ENCODE results near the gene METTL17.
"Not testable (repeated sequence)": the region's sequence is repeated elsewhere in the genome, so short reads cannot be mapped to it uniquely, and the experiment has no call there.

Gene METTL17

GRCh38 chr14:20997115-20997514, 7.3 kb downstream of the METTL17 start:
- no peak for DNase-seq

GRCh38 chr14:20997564-20997963, 7.8 kb downstream of the METTL17 start:
- no peak for DNase-seq

DNA sequence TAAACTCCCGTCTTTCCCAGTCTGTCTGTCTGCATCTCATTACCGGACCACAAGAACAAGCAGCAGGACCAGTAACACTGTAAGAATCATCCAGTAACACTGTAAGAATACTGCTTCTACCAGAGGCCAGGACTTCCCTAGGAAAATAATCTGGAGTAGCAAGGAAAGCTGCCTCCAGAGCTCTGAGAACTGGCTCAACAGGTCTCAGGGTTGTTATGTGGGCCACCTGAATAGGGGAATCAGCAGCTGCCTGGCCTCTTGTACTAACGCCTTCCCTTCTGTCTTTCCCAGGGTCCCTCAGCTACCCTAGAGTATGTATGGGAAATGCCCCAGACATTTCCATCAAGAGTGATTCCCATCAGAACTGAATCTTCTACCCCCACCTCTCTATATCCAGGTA, 8.4 kb downstream of the METTL17 start:
- no peak for DNase-seq

- no peak for DNase-seq
Observed at GRCh38 chr14:20998674-20999366, 9.0 kb downstream of the METTL17 start, which contains the start of gene SLC39A2. SLC39A2 (plus strand) TSS chr14:20999293; CDS start chr14:20999447, 154 bp downstream.

DNA sequence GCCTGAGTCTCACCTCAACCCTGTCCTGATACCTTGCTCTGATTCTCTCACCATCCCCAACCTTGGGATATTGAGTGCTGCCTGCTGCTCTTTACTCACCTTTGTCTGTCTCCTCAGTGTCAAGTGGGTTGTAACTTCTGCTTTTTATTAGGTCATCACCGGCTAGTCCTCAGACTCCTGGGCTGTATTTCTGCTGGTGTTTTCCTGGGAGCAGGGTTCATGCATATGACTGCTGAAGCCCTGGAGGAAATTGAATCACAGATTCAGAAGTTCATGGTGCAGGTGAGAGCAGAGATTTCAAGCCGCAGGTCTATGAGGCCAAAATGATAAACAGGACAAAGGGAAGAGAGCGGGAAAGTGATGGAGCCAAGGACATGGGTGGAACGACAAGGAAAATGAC, 9.8 kb downstream of the METTL17 start:
- no peak for DNase-seq

DNA sequence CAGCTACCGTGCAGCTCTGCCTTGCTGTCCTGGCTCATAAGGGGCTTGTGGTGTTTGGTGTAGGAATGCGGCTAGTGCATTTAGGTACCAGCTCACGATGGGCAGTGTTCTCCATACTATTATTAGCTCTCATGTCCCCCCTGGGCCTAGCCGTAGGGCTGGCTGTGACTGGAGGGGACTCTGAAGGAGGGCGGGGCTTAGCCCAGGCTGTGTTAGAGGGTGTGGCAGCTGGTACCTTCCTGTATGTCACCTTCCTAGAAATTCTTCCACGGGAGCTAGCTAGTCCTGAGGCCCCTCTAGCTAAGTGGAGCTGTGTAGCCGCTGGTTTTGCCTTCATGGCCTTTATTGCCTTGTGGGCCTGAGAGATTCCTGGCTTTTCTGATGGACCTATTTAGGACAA, 11.4 kb downstream of the METTL17 start:
- no peak for DNase-seq

DNA sequence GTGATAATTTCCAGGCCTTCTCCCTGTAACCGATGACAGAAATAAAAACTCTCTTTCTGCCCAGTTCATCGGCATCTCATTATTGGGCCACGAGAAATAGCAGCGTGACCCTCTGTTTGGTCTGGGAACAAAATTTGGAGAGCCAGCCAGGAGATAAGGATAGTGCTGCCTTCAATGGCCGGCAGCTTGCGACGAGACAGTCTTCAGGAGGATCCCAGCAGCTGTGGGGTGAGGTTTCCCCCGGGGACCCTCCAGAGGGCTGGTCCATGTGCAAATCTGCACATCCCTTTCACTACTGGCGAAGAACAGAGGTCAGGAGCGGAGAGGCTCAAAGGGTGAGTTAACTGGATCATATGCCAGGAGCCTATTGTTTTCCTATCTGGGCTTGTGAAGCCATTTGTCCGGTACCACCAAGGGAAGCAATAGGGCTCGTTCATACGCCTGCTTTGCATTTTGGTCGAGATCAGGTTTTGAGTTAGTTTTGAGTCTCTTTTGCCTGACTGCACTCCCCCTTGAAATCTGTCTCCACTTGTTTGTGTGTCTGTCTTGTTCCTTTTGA, 14.1 kb downstream of the METTL17 start:
- DNase-seq, result no peak

- DNase-seq, result not testable (repeated sequence)
Observed at GRCh38 chr14:21009721-21010120, 19.9 kb downstream of the METTL17 start.

GRCh38 chr14:21011136-21011535, 21.4 kb downstream of the METTL17 start:
- DNase-seq, result no peak

GRCh38 chr14:21014761-21015190, 25.0 kb downstream of the METTL17 start:
- peak; percentile 45 to 80 (median 72) for DNase-seq

- DNase-seq, result no peak
Observed at GRCh38 chr14:21015312-21015711, 25.5 kb downstream of the METTL17 start.

DNA sequence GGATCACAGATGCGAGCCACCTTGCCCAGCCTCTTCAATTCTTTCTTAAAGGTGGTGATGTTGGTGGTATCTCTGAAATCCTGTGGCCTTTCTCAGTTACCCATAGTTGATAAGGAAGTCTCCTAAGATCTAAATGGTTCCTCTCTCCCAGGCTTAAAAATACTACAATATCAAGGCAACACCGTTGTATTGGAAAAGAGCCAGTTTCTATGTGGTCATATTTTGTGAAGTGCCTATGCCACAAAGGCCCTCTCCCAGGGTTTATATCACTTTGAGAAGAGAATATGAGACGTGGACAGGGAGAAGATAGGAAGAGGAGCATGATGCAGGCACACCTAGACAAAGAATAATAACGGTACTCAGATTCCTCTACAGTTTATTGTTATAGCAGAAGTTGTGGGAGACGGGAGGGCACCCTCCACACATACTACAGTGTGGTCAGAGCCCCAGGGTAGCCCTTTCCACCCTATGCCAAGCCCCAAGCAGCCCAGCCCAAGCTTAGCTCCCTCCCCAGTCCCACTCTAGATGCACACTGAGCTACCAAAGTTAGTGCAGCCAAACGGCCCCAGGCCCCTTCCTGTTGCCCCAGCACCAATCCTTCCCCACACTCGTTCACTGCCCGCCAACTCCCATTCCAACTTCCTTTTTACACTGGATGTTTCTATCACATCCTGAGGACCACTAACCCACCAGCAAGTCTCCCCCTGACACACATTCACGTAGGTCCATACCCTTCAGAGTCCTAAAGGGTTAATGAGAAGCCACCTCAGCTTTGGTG, 26.8 kb downstream of the METTL17 start:
- no peak for DNase-seq

- no peak for DNase-seq
Observed at GRCh38 chr14:21017528-21018245, 27.9 kb downstream of the METTL17 start.

DNA sequence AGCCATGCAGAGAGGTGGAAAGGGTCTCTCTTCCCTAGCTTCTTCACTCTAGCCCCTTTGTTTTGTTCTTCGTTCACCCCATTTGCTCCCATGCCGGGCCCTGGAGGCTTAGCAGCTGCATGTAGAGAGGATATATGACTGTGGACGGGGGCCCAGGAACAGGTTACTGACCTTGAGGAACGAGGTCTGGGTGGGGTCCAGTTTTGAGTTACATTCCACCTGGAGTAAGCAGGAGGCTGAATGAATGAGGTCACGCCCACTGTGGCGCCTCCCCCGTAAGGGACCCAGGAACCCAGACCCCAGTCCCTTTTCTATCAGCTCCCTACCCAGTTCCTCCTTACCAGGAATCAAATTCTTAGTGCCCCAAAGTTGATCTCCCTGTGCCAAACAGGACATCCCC, 28.5 kb downstream of the METTL17 start:
- no peak for DNase-seq

DNA sequence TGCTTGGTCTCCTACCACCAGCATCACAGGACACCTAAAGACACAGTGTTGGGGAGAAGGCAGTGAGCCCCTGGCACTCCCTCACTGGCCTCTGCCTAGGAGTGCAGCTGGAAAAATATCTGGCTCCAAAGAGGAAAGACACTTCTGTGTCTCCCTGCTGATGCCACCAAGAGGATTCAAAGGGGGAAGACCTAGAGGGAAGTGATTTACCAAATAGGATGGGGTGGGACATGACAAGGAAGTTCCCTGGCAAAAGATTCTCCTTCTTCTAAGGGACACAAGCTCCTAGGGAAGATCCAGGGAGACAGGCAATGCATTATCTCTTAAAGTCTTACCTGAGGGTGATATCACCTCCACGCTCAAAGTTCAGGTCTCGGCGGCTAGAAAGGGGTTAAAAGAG, 29.0 kb downstream of the METTL17 start:
- no peak for DNase-seq

- no peak for DNase-seq
Observed at GRCh38 chr14:21019366-21019765, 29.6 kb downstream of the METTL17 start.

DNA sequence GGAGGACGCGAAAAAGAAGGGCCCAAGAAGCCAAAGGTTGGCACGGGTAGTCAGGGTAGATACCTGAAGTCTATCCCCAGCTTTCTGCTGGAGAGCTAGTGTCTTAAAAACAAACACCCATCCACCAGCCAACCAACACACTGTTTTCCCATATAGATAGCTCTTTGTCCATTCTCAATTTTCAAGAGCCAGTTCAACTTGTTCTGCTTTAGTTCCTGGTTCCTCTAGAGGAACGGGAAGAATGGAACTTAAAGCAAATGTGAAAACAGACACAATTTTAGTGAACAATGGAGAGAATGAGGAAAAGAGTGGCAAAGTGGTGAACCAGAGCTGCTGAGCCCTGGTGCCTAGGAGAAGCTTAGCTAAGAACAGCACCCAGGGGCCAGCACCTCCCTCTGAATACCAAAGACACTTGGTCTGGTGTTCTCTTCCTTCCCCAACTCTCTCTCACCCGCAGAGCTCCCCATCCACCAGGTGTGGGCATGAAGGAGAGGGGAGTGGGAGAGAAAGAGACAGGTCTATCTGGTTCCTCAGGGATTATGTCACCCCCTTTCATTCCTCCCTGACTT, 31.3 kb downstream of the METTL17 start:
- no peak for DNase-seq

- DNase-seq, result no peak
Observed at GRCh38 chr14:21022686-21023085, 32.9 kb downstream of the METTL17 start.

DNA sequence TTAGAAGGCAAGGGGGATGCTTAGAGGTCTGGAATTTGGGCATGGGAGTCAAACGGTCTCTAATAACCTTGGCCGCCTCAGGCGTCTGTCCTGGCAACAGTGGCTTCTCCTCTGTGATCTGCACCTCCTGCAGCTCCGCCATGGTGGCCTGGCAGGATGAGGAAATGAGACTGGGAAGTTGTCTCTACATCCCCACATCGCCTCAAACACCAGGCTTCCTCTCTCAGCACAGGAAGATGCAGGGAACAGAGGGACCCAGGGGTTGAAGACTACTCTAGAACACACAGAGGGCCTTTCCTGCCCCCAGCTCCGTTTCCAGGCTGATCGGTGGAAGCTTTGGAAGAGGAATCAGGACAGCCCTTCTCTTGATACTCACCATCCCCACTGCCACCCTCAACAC, 33.4 kb downstream of the METTL17 start:
- DNase-seq, result no peak

DNA sequence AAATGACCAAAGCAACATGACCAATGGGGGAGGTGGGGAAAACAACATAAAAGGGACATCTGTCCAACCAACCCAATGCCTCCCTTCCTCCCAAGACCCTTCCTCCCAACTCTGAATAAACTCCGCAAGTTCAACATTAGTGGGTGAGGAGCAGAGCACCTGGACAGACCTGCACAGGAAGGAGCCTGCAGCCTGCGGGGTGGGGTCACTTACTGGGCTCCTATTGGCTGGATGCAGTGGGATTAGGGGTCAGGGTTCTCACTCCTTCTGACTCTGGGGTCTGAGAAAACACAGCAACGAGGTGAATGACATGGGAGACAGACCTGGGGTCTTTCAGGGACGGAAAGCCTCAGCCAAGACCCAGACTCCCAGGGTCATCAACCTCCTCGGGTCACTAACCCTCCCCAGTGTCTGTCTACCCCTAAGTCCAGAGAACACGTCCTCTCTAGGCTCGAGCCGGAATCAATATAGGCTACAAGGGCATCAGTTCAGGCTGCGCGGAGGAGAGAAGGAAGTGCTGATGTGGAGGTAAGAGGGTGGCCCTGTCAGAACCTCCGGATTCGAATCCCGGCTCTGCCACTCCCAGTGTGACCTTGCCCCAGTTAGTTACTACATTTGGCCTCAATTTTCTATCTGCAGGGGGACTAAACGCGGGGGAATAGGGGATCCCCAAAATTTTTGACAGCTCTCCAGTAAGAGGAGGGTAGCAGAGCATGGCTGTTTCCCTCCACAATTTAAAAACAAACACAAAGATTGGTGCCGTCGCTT, 34.2 kb downstream of the METTL17 start:
- peak in 2 of 6 experiments; percentile 20 to 36 for DNase-seq

DNA sequence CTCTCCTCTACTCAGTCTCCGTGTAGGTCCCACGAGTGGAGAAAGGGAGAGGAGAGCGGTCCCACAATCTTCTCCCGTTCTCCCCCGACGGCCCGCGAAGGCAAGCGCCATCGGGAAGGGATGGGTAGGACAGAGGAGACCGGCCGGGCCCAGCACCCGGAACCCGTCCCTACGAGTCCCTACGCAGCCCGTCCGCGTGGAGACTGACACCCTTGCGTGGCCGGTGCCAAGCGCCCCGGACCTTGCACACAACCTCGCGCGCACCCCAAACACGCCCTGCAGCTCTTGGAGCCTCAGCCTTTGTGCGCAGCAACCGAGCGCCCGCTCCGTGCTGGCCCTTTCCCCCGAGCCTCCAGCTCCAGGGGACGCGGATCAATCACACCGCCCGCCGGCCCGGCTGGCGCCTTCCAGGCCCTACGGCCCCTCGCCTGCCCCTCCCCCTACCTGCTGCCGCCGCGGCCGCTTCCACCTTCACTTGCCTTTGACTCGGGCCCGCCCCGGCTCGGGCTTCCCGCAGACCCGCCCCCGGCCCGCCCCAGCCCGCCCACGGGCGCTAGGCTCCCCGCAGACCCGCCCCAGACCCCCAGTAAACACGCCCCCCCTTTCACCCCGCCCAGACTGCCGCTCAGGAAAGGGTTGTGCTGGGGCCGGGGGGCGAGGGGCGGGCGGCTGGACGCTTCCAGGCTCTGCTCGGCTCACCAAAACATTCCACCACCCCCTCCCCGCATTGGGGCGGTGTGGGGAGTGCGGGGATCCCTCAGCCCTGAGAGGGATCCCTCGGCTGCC, 35.0 kb downstream of the METTL17 start, which contains the start of gene NDRG2:
NDRG2 (minus strand) TSS at position 477 of the 786 bp plus-strand sequence. CDS start 1,746 bp downstream, outside the sequence.
- DNase-seq, result peak; percentile 64 to 83 (median 76)

All from stimulated activated naive CD4-positive, alpha-beta T cell (primary cell).